Lung microvascular endothelial cell (primary cell): Measurements from ENCODE around the gene TP53BP2. TPM values are rescaled to one million over a fixed set of nuclear protein-coding genes. Genes with fewer than 3 reads are reported as not detected.
A peak's percentile ranks its signal among the peaks of the same experiment; 100 is the strongest.
"Not testable (repeated sequence)": the region's sequence is repeated elsewhere in the genome, so short reads cannot be mapped to it uniquely, and the experiment has no call there.

ENCODE experiments used
- DNase-seq, 2 donors: peaks; one replicate each; pipeline versions ENCODE4 v3.0.0 to v3.0.0-alpha.2; 2010; ENCODE audit warnings: low read depth in 2 of 2
- total RNA-seq: library from RNA; depleted of rRNA; stranded (reverse); fragments of >200 nt; gene quantifications from 2 replicates; pipeline ENCODE4 v1.2.1, GENCODE V29; 2014

The TP53BP2 gene
- total RNA-seq, 1 donor from 2014 or later = 21.8 TPM

DNA sequence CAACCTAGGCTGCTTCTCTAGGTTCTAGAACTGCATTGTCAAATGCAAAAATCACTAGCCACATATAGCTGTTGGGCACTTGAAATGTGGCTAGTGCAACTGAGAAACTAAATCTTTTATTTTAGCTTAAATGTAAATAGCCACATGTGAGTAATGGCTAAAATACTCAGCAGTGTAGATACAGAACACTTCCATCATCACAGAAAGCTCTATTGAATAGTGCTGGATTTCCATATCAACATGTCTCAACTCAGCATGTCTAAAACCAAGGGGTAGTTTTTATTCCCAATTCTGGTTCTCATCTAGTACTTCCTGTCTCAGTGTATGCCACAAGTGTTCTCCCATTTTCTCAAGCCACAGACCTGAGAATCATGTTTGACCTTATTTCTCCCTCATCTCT, 7.5 kb upstream of the TP53BP2 start:
- no peak for DNase-seq

DNA sequence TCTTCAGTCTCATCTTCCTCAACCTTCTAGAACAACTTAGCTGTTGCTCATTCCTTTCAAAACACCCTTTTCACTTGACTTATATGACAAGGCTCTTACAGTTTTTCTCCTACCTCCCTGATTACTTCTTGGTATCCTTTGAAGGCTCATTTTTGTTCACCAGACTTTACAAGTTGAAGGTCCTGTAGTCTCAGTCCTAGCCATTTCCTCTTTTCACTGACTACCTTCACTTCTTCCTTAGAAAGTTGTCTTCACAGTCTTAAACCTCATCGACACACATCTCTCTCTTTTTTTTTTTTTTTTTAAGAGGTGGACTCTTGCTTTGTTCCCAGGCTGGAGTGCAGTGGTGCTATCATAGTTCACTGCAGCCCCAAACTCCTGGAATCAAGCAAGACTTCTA, 6.6 kb upstream of the TP53BP2 start:
- DNase-seq = no peak

DNA sequence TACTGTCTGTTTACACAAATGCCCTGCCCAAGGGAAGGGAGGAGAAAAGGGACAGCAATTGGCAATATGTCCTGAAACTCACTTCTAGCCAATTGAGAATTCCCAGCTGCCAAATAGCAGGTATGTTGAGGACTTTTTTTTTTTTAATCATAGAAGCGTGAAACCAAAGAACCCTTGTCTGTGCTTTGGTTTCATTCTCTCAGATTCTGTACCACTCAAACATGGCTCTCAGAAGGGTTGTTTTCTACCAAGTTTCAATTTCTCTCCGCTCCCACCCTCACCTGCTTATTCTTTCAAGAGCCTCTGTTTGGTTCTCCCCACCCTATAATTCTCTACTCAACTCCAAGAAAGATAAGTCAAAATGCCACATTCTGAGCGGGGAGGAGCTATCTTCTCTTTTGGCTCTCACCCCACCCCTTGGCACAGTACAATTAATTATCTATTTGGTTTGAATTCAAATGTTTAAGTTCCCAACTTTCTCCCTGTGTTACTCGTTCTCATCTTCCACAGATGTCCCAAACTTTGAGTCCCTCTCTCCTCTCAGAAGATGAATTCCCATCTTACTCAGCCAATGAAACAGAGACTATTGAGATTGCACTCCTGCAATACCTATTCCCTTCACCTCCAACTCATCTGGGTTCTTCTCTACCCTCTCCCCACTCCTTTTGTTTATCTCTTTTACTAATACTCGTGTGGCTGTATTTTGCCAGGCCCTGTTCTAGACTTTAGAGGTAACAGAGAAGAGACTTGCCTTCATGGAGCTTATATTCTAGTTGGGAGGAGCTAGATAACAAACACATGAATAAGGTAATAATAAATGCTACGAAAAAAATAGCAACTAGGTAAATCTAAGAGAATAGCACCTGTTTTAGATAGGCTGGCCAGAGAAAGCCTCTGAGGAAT, 3.9 kb upstream of the TP53BP2 start:
- no peak for DNase-seq

- DNase-seq = no peak
Measured at GRCh38 chr1:223848536-223848935, 2.8 kb upstream of the TP53BP2 start.

DNA sequence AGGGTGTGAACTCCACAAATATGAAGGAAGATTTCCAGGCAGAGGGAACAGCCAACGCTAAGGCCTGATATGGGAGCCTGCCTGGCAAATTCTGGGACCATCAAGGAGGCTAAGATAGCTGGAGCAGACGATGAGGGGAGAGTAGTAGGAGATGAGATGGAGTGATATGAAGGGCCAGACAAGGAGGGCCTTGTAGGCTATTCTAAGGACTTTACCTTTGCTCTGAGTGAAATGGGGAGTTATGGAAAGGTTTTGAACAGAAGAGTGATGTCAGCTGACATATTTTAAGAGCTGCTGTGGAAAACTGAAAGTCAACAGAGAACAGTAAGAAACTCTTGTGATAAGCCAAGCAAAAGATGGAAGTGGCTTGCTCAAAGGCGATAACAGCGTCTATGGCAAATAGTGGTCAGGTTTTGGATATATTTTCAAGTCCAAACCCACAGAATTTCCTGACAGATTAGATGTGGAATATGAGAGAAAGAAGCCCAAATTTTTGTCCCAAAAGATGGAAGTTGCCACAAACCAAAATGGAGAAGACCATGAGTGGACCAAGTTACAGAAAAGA, 2.1 kb upstream of the TP53BP2 start:
- DNase-seq = no peak

- peak; percentile 68 to 84 for DNase-seq
Measured at GRCh38 chr1:223845037-223845809, 524 bp downstream of the TP53BP2 start.

DNA sequence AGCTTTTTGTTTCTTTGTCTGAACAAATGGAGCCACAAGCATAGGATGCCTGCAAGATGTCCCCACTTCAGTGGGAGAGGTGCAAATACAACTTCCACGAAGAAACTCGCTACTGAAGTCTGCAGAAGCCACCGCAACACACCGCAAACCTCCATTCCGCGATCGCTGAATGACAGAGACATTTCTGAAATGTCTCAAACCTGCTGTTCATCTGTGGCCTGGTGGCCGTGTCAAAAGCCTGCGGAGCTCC, 1.0 kb downstream of the TP53BP2 start:
- DNase-seq = peak in 1 of 2 donors; percentile 20

DNA sequence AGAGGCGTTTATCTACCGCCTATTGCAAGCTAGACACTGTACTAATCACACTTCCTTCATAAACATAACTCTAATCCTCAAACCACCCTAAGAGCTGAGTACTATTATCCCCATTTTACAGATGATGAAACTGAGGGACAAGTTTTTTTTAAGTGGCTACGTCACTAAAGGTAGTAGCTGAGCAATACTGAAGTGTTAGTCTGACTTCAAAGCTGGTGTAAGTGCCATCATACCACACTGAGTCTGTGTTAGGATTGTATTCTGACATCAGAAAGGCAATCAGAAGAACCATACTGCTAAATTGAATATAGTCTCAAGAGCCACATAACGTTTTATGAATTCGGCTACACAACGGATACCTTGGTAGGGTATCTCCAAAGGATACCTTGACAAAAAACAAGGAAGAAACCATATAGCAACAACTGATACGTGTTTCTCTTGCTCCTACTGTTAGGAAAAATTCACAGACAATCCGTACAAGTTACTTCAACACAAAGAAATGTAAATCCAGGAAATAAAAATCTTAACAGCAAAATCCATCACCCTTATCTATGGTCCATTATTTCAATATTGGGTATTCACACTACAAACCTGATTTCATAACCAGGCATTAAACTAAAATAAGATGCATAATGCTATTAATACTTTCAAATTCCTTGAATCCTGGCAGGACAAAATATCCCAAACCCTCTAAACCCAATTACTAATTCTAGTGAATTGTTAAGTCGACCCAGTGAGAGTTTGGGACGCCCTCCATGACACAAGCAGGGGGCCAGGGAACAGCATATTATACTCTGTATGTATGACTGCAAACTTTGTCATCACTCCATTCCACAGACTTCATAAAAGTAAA, 1.6 kb downstream of the TP53BP2 start:
- peak in 1 of 2 donors; percentile 31 for DNase-seq

DNA sequence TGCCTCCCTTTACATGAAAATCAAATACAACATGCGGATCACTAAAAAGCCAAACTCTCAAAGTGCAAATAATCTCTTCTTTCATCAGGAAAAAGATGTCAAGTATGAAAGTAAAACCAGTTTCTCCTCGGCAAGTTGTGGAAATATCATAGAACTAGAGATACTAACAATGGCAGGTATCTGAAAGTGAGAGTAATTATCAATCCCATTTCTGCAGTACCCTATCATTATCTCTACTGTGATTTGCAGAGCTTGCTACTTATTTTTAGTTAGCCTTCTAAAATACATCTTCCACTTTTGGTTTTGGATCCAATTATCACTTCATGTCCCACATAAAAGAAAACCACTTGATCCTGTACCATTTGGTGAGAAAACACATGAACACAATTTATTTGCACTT, 3.0 kb downstream of the TP53BP2 start:
- no peak for DNase-seq

DNA sequence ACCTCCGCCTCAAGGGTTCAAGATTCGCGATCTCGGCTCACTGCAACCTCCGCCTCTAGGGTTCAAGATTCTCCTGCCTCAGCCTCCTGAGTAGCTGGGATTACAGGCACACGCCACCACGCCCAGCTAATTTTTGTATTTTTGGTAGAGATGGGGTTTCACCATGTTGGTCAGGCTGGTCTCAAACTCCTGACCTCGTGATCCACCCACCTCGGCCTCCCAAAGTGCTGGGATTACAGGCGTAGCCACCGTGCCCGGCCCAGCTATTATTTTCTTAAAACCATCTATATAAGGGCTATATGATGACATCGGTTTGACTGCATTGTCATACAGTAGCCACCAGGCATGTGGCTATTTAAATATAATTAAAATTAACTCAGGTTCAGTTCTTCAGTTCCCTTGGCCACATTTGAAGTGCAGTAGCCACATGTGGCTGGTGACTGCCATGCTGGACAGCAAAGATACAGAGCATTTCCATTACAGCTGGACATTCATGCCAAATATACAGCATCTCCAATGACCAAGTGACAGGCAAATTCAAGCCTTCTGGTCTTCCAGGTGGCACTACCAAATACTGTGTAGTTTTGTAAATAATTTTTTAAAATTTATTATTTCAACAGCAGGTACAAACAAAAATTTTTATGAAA, 3.6 kb downstream of the TP53BP2 start:
- DNase-seq = not testable (repeated sequence)

- no peak for DNase-seq
Measured at GRCh38 chr1:223840254-223840653, 5.5 kb downstream of the TP53BP2 start.

DNA sequence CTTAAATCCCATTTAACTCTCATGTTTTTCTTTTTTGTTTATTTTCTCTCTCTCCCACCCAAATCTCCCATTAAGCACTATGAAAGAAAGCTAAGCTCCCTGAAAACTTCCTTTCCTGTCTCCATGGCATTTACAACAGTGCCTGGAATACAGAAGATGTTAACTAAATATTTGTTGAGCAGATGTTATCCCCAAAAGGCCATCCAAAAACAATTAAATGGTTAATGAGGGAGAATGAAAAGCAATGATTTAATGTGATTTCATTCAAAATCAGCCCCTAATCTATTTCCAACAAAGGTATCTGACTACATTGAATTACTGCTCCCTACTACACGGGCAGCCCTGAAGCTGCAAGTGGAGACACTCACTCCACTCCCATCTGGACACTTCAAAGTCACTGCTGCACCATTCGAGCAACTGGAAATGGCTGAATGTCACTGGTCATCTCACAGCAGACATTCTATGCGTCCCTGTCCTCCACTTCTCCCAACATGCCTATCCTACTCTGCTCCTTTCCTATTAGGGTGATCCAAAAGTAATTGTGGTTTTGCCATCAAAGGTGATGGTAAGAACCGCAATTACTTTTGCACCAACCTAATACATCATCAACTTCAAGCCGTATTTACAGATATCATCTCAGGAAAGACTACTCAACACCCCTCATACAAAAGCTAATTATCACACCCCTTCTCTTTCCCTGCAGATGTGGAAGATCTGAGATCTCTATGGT, 7.5 kb downstream of the TP53BP2 start:
- DNase-seq = no peak

DNA sequence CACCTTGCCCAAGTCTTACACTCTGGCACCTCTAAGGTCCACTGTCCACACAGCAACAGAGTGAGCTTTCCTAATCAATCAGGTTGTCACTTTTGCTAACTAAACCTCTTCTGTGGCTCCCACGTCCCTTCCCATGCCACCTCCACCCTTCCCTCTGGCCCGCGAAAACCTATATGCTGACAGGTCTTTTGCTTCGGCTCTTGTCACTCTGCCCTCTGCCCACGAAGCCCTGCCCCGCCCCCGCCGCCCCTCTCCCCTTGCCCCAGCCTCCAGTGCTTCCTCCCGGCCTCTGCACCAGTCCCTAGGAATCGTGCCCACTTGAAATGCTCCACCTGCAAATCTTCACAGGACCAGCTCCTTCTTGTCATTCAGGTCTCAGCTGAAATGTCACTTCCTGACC, 8.1 kb downstream of the TP53BP2 start:
- no peak for DNase-seq

GRCh38 chr1:223837206-223837605, 8.5 kb downstream of the TP53BP2 start:
- DNase-seq = peak in 1 of 2 donors; percentile 21

DNA sequence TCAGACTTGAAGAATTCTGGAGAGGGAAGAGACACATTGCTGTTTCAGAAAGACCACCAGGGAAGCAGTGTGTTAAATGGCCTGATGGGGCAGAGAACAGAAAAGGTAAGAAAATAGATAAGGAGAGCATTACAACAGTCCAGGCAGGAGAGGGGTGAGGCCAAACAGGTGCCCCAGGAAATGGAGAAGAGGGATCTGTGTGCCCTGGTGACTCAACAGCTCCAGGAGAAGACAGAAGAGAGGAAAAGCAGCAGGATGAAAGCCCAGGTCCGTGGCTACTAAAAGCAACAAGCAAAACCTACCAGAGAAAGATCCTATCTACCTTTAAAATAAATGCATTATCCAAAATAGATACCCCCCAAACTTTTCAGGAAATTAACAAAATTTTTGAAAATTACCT, 9.2 kb downstream of the TP53BP2 start:
- DNase-seq = peak in 1 of 2 donors; percentile 20

DNA sequence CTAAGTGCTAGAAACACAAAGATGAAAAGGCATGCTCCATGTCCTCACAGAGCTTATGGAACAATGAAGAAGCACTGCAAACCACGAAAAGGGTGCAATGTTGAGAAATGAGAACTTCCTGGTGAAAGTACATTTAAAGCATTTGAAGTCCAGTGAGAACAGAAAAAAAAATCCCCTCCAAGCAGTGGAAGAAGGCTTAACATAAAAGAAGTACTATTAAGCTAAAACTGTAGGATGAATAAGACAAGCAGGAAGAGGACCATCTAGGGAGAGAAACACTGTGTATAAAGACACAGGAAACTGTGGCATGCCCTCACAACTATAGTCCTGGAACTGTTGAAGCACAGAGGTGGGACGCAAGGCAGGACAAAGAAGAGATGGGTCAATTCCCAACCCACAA, 10.0 kb downstream of the TP53BP2 start:
- peak in 1 of 2 donors; percentile 39 for DNase-seq

GRCh38 chr1:223834660-223835263, 11.0 kb downstream of the TP53BP2 start:
- DNase-seq = peak; percentile 48 to 85

DNA sequence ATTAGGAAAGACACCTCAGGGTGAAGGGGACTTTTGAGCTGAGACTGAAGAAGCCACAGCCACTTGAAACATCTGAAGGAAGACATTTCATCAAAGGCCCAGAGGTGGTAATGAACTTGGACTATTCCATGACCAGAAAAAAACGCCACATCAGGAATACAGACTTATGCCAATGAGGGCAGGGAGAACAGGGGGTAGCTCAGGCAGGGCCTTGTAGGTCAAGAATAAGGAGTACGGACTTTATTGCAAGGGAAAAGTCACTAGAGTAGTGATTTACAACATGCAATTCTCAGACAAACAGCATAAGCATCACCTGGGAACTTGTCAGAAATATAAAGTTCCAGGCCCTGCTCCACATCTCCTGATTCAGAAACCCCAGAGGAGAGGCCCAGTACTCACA, 11.8 kb downstream of the TP53BP2 start:
- no peak for DNase-seq

- DNase-seq = no peak
Measured at GRCh38 chr1:223832637-223832943, 13.2 kb downstream of the TP53BP2 start.
